HG03060 (cell line): Measurements from ENCODE around the gene HDHD2.
"Not testable (repeated sequence)": the region's sequence is repeated elsewhere in the genome, so short reads cannot be mapped to it uniquely, and the experiment has no call there.

Experiments
- ATAC-seq: cut with Tn5 transposase; IDR thresholded peaks from one replicate; pipeline ENCODE4 v1.9.1; 2021; ENCODE audit warnings: low read depth, moderate number of reproducible peaks; ENCODE audit not compliant: unreplicated experiment

The HDHD2 gene

GRCh38 chr18:47150029-47150823, at the start of gene HDHD2:
Gene HDHD2, minus strand, starts transcription at chr18:47150500. Its CDS starts 14,061 bp downstream, at chr18:47136439.
- peak; percentile 53 for ATAC-seq

DNA sequence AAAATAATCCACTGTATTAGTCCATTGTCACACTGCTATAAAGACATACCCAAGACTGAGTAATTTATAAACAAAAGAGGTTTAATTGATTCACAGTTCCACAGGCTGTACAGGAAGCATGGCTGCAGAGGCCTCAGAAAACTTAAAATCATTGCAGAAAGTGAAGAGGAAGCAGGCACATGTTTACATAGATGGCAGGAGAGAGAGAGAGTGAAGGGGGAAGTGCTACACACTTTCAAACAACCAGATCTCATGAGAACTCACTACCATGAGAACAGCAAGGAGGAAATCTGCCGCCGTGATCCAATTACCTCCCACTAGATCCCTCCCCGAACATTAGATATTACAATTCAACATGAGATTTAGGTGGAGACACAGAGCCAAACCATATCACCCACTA, 45.7 kb upstream of the HDHD2 start:
- not testable (repeated sequence) for ATAC-seq

DNA sequence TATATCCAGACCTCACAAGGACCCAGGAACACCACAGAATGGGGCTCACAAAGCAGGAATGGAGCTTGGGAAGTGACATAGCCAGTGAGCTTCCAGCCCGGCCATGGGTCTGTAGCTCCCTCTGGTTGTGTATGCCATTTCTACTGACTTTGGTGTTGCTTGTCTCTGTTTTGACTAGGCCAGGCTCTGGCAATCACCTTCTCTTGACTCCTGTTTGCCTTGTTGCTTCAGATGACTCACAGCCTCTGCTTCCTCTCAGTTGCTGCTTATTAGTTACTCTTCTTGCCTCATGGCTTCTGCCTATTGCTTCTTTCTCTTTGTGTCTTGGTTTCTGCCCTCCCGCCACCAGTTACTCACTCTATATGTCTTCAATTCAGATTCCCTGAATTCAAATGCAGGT, 41.7 kb upstream of the HDHD2 start:
- ATAC-seq: no peak

GRCh38 chr18:47187721-47188120, 37.4 kb upstream of the HDHD2 start:
- no peak for ATAC-seq

GRCh38 chr18:47184419-47185050, 34.2 kb upstream of the HDHD2 start:
- no peak for ATAC-seq

- not testable (repeated sequence) for ATAC-seq
Observed at GRCh38 chr18:47182156-47182555, 31.9 kb upstream of the HDHD2 start.

DNA sequence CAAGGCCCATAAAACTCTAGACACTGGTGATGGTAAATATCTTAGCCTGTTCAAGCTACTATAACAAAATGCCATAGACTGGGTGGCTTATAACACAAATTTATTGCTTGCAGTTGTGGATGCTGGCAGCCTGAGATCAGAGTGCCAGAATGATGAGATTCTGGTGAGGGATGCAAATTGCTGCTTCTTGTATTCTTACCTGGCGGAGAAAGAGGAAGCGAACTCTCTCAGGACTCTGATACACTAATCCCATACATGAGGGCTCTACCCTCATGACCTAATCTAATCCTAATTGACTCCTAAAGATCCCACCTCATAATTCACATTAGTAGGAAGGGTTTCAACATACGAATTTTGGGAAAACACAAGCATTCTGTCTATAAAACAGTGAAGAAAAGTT, 30.5 kb upstream of the HDHD2 start:
- no peak for ATAC-seq

DNA sequence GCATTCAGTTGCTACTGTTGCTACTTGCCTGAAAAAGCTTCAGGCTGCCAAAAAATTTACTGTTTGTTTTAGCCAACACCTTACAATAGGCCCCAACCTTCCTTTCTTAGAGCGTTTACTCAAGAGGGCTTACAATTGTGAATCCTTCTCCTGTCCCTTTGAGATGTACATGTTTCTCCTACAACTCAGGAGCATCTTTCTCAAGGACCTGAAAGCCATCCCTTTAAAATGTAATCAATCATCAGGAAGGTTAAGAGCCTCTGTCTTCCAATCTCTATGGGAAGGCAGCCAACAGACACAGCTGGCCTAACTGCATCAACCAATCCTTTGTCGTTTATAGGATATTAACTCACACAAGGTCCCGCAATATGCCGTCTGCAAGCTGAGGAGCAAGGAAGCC, 29.2 kb upstream of the HDHD2 start:
- ATAC-seq: no peak

- ATAC-seq: no peak
Observed at GRCh38 chr18:47175898-47176575, 25.7 kb upstream of the HDHD2 start, which contains the start of gene IER3IP1. Gene IER3IP1, minus strand, starts transcription at chr18:47176364. Its CDS starts 87 bp downstream, at chr18:47176277.

DNA sequence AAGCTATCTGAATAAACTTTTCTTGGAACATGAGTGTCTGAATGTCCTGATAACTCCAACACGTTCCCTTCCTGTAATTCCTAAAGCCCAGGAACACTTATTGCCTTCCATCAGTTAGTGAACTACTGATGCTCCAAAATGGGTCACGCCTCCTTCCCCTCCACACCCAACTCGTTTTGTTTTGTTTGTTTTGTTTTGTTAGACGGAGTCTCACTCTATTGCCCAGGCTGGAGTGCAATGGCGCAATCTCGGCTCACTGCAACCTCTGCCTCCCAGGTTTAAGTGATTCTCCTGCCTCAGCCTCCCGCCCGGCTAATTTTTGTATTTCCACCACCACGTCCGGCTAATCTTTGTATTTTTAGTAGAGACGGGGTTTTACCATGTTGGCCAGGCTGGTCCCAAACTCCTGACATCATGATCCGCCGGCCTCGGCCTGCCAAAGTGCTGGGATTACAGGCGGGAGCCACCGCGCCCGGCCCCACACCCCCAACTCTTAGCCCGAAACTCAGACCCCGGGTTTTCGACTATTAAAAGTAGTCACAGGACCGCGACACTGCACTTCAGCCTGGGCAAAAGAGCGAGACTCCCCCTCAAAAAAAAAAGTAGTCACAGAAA, 25.1 kb upstream of the HDHD2 start:
- ATAC-seq: no peak

GRCh38 chr18:47174545-47175116, 24.3 kb upstream of the HDHD2 start:
- ATAC-seq: no peak

GRCh38 chr18:47172476-47172875, 22.2 kb upstream of the HDHD2 start:
- no peak for ATAC-seq

DNA sequence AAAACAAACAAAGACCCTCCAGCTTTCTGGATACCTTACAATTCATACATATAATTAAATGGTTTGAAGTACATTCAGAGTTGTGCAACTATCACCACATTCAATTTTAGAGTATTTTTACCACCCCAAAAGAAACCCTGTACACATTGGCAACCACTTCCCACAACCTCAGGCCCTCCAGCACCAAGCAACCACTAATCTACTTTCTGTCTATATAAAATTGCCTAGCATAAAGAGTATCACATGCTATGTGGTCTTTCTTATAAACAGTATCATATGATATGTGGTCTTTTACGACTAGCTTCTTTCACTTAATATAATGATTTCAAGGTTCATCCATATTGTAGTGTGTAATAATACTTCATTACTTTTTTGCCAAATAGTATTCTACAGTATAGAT, 18.6 kb upstream of the HDHD2 start:
- no peak for ATAC-seq

GRCh38 chr18:47168509-47168908, 18.2 kb upstream of the HDHD2 start:
- ATAC-seq: no peak

DNA sequence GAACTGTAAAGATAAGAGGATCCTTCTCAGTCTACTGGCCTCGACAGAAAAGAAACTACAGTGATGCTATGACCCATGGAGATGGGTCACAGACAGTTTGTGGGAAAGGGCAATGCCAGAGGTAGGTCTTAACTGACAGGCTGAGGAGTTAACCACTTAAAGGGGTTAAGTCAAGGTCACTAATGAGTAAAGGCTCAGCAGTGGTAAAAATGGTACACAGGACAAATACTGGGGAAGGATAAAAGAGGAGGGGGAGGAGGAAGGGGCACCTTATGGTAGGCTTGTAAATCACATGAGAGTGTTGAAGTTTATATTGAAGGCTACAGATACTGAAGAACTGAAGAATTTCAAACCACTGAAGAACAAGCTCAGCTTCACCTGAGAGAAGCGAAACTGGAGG, 16.0 kb upstream of the HDHD2 start:
- ATAC-seq: no peak

DNA sequence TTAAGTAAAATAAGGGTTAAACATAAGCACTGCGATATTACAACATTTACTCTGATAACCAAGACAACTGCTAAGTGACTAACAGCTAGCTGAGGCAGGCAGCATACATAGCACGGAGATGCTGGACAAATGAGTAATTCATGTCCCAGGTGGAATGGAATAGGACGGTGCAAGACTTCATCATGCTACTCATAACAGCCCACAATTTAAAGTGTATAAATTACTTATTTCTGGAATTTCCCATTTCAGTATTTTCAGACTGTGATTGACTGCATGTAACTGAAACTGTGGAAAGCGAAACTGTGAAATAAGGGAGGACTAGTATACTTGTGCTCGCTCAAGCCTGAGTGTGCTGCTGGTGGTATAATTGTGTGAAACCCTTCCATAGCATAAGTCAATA, 12.9 kb upstream of the HDHD2 start:
- ATAC-seq: peak; percentile 37

GRCh38 chr18:47160256-47160655, 10.0 kb upstream of the HDHD2 start:
- ATAC-seq: no peak

DNA sequence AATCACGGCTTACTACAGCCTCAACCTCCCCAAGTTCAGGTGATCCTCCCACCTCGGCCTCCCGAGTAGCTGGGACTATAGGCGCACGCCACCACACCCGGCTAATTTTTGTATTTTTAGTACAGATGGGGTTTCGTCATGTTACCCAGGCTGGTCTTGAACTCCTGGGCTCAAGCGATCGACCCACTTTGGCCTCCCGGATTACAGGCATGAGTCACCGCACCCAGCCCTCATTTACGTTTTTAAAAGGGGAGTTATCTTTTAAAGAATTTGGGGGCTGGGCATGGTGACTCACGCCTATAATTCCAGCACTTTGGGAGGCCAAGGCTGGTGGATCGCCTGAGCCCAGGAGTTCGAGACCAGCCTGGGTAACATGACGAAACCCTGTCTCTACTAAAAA, 8.1 kb upstream of the HDHD2 start:
- not testable (repeated sequence) for ATAC-seq

- ATAC-seq: no peak
Observed at GRCh38 chr18:47151439-47151838, 1.1 kb upstream of the HDHD2 start.

DNA sequence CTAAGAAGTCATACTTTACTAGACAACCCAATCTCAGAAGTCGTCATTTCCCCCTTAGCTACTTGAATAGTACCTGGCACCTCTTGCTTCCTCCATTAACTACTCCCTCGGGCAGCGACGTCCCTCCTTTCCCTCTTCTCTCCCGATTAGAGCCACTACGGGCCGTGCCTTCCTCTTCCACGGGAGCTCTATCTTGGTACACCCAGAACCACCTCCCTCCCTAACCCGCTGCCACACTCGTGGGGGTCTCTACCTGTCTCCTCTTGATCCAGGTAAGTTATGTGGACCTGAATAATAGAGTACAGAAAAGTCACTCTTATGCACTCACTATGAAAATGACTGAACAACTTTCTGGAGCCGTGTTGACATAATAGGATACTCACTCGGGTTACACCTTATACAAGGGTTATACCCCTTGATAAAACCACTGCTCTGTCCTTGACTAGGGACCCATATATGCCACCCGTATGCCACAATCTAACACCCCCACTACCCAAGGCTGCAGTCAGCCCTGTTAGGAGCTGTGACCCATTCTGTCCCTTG, 595 bp upstream of the HDHD2 start:
- ATAC-seq: peak; percentile 24
